IPS-11a (cell line): ENCODE data around the gene DNAH12.
"Not testable (repeated sequence)": the region's sequence is repeated elsewhere in the genome, so short reads cannot be mapped to it uniquely, and the experiment has no call there.

Experiments
- H3K4me3 ChIP-seq: one replicate; pipeline ENCODE4 v1.5.1; 2013; ENCODE audit warnings: low read depth, low read length, control low read depth

DNAH12 gene

DNA sequence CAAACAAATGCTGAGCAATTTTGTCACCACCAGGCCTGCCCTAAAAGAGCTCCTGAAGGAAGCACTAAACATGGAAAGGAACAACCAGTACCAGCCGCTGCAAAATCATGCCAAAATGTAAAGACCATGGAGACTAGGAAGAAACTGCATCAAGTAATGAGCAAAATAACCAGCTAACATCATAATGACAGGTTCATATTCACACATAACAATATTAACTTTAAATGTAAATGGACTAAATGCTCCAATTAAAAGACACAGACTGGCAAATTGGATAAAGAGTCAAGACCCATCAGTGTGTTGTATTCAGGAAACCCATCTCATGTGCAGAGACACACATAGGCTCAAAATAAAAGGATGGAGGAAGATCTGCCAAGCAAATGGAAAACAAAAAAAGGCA, 217.6 kb downstream of the DNAH12 start:
- not testable (repeated sequence) for H3K4me3 ChIP-seq

DNA sequence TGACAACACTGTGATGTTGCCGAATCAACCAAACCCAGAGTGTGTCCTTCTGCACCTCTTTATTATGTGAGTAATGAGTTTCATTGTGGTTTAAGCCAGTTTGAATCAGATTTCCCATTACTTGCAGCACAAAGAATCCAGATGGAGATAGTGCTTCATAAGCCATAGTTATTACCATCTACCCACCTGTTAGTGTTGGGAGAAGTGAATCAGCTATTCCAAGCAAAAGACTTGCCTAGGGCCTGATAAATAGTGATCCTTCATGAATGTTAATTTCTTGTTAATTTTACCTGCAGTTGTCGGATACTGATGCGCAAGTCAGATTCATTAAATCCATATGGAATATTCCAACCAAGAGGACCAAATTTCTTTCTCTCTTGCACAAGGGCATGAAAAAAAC, 229.9 kb downstream of the DNAH12 start:
- no peak overlapping the region for H3K4me3 ChIP-seq

DNA sequence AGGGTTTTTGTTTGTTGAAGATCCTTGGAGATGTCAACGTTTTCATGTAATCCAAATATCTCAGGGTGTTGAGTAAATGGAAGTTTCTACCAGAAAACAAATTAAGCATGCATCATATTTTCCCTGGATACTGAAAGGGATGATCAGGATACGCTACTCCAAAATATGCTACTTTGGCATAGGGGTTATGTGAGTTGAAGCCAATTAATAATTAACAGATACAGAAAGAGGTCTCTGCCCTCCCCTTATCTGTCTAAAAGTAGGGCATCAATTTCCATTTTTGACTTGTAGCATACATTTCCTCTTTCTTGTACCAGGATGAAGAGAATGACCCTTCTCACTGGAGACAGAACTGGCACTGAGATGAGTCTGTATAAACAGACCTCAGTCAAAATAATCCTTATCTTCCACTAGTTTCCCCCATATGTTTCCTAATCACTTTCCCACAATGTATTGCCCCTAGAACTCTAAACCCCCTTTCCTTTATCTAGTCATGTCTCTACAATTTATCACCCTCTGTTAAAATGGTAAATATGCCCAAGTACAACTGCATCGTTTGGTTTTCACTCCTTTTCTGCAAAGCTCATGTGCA, 234.3 kb downstream of the DNAH12 start:
- H3K4me3 ChIP-seq = no peak overlapping the region

DNA sequence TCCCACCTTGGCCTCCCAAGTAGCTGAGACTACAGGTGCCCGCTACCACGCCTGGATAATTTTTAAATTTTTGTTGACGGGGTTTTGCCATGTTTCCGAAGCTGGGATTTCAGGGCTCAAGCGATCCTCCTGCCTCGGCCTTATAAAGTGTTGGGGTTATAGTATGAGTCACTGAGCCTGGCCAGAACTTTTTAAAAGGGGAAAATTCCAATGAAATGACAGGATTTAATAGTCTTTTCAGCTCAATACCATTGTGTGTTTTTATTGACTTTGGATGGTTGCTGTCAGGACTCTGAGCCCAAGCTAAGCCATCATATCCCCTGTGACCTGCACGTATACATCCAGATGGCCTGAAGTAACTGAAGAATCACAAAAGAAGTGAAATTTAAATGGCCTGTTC, 240.6 kb downstream of the DNAH12 start:
- H3K4me3 ChIP-seq = not testable (repeated sequence)

DNA sequence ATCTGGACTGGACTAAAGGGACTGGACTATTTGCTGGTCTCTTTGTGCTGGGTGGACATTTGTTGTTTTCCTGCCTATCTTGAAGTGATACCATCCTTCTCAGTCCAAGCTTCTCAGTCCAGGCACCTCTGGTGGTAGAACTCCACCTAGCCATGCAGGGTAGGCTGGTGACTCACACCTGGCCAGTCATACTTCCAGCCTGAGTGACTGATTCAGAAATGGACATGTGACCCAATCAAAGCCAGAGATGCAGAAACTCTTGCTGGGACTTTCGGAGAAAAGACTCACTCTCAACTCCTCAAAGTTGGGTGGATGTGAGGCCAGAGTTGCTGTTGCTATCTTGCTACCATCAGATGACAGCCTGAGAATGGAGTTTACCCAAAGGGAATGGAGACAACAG, 246.1 kb downstream of the DNAH12 start:
- H3K4me3 ChIP-seq = no peak overlapping the region

DNA sequence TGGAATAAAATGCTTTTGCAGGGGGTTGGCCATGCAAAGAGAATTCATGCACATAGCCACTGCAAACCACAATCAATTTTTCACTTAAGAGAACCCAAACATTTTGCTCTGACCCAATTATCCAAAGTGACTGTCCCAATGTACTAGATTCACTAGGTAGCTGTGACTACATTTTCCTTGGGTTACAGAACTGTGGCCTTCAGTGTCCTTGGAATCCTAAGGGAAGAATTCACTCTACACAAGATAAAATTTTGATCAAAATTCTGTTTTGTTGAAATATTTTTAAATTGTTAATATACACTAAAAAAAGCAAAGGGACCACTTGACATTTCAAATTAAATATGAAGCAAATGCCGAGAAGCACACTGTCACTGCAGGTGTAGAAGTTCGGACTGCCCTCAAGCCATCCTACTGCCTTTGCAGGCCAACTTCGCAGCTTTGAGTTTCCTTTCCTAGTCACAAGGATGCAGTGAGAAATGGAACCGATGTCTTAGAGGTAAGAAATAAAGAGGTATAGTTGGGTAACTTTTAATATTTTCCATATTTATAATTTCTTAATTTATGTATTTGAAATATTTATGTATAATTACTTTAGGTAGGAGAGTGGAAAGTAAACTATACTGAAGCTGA, 251.1 kb downstream of the DNAH12 start:
- no peak overlapping the region for H3K4me3 ChIP-seq

DNA sequence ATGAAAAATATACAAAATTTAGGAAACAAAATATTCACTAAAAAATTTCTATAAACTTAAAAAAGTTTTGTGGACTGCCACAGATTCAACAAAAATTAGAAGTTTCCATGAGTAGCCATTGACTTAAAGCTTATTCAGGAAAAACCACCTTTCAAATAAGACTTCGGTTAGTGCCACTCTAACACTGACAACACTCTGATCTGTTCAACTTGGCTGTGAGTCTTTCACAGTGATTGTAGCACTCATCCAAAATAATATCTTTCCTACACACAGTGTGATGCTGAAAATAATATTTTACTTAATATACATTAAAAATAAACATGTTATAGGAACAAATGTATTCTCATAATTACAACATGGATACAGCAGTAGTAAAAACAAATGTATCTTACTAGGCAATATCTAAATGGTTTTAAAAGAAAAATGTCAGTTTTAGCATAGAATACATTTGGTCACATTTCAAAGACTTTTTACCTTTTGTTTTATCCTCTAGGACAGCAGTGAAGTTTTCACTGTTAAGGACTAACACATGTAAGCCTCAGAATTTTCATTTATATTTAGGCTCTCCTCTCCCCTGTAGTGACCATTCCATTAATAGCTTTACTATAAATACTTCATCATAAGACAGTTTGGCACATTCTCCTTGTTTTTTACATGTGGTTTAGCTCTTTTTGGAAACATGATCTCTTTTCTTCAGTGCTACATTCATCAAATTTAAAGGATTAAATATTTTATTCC, 251.8 kb downstream of the DNAH12 start, which contains the start of gene ASB14:
Gene ASB14 (minus strand): TSS at position 527 of the 738 bp plus-strand sequence. CDS start 652 bp downstream, outside the sequence.
- H3K4me3 ChIP-seq = no peak within 1 kb of the TSS

DNA sequence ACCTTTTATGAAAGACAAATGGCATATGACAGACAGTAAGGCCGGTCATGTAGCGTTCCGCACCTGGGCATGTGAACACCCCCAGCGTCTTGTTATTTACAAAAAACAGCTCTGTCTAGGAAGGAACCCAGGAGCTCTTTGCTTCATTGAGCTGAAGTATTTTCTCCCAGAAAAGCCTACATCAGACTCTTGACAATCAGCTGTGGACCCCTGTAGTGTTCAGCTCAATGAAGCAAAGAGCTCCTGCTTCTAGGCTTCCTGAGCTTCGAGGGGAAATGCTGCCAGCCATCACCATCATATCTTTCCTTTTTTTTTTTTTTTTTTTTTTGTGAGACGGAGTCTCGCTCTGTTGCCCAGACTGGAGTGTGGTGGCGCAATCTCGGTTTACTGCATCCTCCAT, 255.7 kb downstream of the DNAH12 start:
- no peak overlapping the region for H3K4me3 ChIP-seq

DNA sequence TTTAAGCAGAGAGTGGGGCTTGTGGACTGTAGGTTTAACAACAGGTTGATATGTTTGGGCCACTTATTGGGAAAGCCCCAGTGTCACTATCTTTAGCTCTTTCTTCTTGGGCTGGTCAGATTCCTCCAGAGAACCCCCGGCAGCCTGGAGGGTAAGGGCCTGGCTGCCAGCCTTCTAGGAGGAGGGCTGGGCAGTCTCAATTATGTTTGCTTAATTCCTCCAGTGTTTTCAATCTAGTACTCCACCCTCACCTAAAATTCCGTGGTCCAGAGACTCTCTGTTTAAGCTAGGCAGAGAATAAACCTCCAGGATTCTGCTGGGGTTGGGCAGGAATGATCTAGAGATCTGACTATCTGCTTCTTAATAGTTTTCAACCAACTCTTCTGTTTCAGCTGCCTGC, 256.9 kb downstream of the DNAH12 start:
- no peak overlapping the region for H3K4me3 ChIP-seq

DNA sequence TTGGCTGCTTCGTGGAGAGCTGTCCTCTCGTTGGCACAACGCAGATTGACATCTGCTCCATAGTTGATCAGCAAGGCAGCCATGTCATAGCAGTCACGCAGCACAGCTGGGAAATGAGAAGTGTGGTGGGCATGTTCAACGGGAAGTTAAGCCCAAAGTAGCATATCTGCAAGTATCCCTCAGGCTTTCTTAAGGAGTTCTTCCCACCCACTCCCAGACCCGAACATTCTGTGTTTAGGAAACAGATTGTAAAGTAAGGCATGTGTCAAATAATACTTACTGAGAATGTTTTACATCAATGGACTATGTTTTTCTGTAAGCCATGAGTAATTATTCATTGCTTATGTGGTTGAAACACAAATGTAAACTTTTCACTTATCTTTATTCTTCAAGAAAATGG, 260.8 kb downstream of the DNAH12 start:
- no peak overlapping the region for H3K4me3 ChIP-seq

DNA sequence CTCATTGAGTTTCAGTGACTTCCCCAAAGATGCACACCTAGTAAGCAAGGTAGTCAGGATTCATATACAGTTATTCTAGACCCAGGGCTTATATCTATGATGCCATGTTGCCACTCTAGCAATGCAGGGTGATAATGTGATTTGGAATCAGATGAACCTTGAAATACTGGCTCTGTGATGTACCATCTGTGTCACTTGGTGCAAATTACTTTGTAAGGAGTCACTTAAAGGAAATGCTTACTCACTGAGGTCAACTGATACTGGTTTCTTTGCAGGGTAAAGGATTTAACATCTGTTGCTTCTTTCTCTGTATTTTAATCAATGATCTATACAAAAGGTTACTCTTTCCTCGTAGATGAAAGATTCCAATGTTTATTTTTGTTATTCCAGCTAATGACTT, 262.4 kb downstream of the DNAH12 start:
- no peak overlapping the region for H3K4me3 ChIP-seq

DNA sequence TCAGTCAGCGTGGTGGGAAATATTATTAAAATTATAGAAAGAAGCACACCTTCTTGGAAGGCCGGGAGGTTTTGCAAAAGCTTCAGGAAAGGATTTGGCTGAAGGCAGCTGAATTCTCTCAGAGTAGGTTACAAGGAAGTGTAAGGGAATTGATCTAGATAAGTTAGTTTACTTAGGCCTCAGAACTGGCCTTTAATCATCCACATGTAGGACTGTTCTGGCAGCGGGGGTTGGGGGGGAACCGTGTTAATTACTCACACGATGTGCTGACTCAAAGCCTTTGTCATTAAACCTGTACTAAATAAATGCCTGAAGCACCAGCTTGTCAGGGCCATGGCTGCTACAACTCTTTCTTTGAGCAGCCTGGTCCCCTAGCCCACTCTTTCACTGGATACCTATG, 264.5 kb downstream of the DNAH12 start:
- H3K4me3 ChIP-seq = no peak overlapping the region

DNA sequence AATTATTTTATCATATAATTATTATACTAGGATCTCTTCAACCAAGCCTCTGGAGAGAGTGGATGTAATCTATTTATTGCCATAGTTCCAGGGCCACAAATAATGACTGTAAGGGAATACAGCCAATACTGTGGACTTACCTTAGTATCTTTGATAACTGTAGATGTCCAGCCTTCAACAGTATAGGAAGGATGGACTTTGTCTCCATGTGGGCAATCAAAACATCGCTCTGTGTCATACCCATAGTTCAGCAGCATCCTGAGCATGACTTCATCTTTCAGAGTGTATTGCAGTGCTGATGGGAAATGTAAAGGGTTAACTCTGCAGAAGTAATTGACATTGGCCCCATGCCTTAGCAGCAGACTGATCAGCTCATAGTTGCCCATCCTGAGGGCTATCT, 265.9 kb downstream of the DNAH12 start:
- H3K4me3 ChIP-seq = no peak overlapping the region

DNA sequence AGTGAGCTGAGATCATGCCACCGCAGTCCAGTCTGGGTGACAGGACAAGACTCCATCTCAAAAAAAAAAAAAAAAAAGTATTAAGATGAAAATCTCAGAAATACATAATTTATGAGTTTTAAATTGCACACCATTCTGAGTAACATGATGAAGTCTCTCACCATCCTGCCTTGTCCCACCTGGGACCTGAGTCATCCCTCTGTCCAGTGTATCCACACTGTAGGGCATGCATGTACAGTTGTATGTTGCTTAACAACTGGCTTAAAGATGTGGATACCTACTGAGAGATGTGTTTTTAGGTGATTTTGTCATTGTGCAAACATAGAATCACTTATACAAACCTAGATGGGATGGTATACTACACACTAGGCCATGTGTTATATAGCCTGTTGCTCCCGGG, 268.8 kb downstream of the DNAH12 start:
- no peak overlapping the region for H3K4me3 ChIP-seq

DNA sequence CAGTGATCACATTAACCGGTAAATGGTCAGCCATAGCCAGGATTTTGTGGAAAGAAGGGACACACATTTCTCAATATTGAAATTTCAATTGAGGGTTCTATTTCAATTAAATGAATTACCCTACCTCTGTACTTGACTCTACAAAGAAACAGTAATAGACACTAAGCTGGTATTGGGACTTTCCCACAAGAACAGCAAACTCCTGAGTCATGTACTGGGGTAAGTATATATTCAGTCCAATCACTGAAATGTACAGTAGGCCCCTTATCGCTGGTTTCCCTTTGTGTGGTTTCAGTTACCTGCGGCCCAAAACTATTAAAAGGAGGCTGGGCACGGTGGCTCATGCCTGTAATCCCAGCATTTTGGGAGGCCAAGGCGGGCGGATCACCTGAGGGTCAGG, 269.3 kb downstream of the DNAH12 start:
- no peak overlapping the region for H3K4me3 ChIP-seq

DNA sequence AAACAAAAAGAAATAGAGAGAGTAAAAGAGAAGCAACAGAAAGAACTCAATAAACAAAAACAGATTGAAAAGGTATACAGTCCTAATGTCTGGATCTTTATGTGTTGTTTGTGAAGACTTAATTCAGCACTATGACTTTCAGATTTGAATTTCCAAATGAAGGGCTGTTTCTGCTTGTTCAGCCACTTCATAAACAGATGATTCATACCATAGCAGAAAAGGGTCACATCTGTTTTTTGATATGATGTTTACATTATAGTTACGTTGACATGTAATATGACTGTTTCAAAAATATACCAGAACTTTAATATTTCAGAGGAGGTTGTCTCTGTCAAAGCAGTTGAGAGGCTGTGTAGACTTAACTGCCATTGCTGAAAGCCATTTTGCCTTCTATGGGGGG, 275.7 kb downstream of the DNAH12 start:
- no peak overlapping the region for H3K4me3 ChIP-seq

DNA sequence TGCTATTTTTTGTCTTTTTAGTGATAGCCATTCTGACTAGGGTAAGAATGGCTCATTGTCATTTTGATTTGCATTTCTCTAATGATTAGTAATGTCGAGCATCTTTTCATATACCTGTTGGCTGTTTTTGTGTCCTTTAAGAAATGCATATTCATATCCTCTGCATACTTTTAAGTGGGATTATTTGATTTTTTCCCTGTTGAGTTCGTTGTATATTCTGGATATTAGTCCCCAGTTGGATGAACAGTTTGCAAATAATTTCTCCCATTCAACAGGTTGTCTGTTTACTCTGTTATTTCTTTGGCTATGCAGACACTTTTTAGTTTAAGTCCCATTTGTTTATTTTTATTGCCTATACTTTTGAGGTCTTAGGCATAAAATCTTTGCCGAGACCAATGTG, 282.2 kb downstream of the DNAH12 start:
- no peak overlapping the region for H3K4me3 ChIP-seq

DNA sequence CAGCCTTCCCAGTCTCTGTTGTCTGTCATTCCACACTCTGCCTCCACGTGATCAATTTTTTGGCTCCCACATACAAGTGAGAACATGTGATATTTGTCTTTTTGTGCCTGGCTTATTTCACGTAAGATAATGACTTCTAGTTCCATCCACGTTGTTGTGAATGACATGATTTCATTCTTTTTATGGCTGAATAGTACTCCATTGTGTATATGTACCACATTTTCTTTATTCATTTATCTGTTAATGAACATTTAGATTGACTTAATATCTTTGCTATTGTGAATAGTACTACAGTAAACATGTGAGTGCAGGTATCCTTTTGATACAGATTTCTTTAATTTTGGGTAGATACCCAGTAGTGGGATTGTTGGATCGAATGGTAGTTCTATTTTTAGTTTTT, 283.0 kb downstream of the DNAH12 start:
- no peak overlapping the region for H3K4me3 ChIP-seq

DNA sequence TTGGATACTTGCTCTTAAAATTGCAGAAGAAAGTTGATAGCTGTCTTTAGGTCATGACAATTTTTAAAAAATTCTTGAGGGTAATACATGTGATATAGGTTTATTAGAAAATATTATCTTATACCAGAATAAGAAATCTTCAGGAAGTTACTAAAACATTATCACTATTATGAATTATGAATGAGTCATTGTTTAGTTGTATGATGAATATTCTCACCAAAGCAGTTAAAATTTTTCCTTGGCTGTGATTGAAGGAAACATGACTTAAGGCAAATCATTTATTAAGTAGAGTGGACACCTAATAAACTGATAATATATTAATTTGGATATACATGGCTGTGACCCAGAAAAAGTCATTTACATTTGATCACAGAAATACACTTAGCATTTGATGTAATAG, 286.5 kb downstream of the DNAH12 start:
- H3K4me3 ChIP-seq = no peak overlapping the region

DNA sequence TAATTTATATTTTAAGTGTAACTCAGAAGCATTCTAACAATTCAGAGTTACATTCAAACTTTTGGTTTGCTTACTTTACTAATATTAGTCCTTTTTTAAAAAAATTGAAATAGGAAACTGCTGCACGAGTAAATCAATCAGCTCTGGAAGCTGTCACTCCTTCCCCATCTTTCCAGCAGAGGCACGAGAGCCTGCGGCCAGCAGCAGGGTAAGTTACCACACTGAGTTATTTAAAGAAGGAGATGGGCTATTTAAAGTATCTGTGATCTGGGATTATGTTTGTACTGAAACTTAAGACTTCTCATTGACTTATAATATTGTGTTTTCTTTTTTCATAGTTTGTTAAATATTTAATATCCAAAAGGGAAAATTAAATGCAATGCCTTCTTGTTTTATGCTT, 287.3 kb downstream of the DNAH12 start:
- H3K4me3 ChIP-seq = no peak overlapping the region

DNA sequence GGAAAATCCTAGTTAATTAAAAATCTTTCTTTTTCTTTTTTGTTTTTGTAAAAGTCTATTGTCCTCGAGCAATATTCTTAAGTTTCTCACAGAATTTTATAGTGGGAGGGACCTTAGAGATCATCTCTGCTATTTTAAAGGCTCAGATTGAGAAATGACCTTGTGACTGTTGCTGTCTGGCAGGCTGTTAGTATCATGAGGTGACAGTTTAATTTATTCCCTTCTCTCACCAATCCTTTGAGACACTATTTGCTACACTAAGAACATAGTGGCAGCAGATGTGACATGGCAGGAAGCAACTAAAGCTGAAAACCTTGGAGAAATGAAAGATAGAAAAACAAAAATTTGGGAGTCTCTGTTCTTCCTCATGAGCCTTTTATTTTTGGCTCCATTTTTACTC, 291.7 kb downstream of the DNAH12 start:
- no peak overlapping the region for H3K4me3 ChIP-seq

DNA sequence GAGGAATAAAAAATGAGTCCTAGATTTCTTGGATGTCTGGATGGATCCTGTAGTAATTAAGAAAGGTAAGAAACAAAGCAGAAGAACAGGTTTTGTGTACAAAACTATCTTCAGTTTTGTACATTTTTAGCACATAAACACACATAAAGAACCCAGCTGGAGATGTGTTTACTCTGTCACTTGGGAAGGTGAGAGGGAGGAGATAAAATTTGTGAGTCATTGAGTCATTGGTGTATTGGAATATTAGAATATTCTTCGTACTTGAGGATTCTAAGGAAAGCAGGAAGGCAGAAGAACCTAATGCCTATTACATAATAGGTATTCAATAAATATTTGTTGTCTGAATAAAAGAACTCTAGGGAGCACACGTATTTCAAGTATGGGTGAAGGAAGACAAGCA, 299.2 kb downstream of the DNAH12 start:
- H3K4me3 ChIP-seq = no peak overlapping the region
